Spleen (tissue), 11 donors: ENCODE data around the gene SATB1. TPM values are rescaled to one million over a fixed set of nuclear protein-coding genes. Genes with fewer than 3 reads are reported as not detected.
A peak's percentile ranks its signal among the peaks of the same experiment; 100 is the strongest.

Source experiments
- DNase-seq: peaks from one replicate; pipeline ENCODE4 v3.0.0-alpha.2; 2020
- H3K27ac ChIP-seq, 8 donors: fragments of 200-600 bp; sonication (generic) in 7 of 8; 1 replicate in 4 of 8; 2 replicates in 4 of 8; pipeline versions ENCODE4 v1.5.0 to v1.8.0; 2016 to 2021; ENCODE audit warnings: inconsistent platforms in 4 of 8, mild to moderate bottlenecking in 4 of 8, moderate library complexity in 1 of 8
- H3K27me3 ChIP-seq, 7 donors: fragments of 200-600 bp; sonication (generic) in 6 of 7; replicated peaks in 1 of 7; 1 replicate in 4 of 7; 2 replicates in 3 of 7; pipeline versions ENCODE4 v1.5.0 to v1.8.0; 2016 to 2021; ENCODE audit warnings: inconsistent platforms in 3 of 7, mild to moderate bottlenecking in 1 of 7
- H3K36me3 ChIP-seq, 6 donors: fragments of 200-600 bp; sonication (generic) in 5 of 6; 1 replicate in 4 of 6; 2 replicates in 2 of 6; pipeline versions ENCODE4 v1.5.0 to v1.8.0; 2016 to 2021; ENCODE audit warnings: inconsistent platforms in 2 of 6
- H3K4me1 ChIP-seq, 6 donors: fragments of 200-600 bp; sonication (generic) in 5 of 6; 1 replicate in 3 of 6; 2 replicates in 3 of 6; pipeline versions ENCODE4 v1.5.0 to v1.8.0; 2016 to 2021; ENCODE audit warnings: inconsistent platforms in 3 of 6
- H3K4me3 ChIP-seq, 8 donors: fragments of 200-600 bp; sonication (generic) in 7 of 8; 1 replicate in 4 of 8; 2 replicates in 4 of 8; pipeline versions ENCODE4 v1.5.0 to v1.8.0; 2016 to 2021; ENCODE audit warnings: inconsistent platforms in 4 of 8, mild to moderate bottlenecking in 4 of 8, moderate library complexity in 2 of 8
- H3K9me3 ChIP-seq, 8 donors: fragments of 200-600 bp; sonication (generic) in 7 of 8; 1 replicate in 4 of 8; 2 replicates in 4 of 8; pipeline versions ENCODE4 v1.5.0 to v1.8.0; 2016 to 2021; ENCODE audit warnings: inconsistent platforms in 4 of 8
- CTCF ChIP-seq, 11 experiments: fragments of 200-600 bp in 7 of 11; fragments of 450-650 bp in 4 of 11; sonication (generic) in 4 of 11; IDR thresholded peaks in 8 of 11; conservative IDR thresholded peaks in 3 of 11; 1 replicate in 7 of 11; 2 replicates in 4 of 11; pipeline versions ENCODE4 v1.4.0 to v1.8.0; 2016 to 2021; ENCODE audit warnings: antibody characterized with exemption in 11 of 11, inconsistent platforms in 4 of 11, mild to moderate bottlenecking in 1 of 11
- POLR2A ChIP-seq, 3 donors: fragments of 450-650 bp; IDR thresholded peaks; one replicate each; pipeline ENCODE4 v1.5.1; 2017; ENCODE audit warnings: antibody characterized with exemption in 3 of 3, mild to moderate bottlenecking in 1 of 3
- POLR2AphosphoS5 ChIP-seq, 3 donors: sonication (generic); formaldehyde crosslinking; IDR thresholded peaks; one replicate each; pipeline ENCODE4 v1.5.1; 2017; ENCODE audit warnings: antibody characterized with exemption in 3 of 3
- WGBS, 5 donors: extraction: QIAGEN DNeasy Blood & Tissue Kit in 3 of 5; methylation state at CpG; one replicate each; pipeline versions ENCODE4 v1.1.5 to v1.1.7; 2013 to 2018; 5-methylcytosine and 5-hydroxymethylcytosine counted together
- intact Hi-C: fragments of 100-400 bp; cut with DNase I; formaldehyde crosslinking; loops from one replicate; pipeline ENCODE4 v1.15.0; 2023; ENCODE audit warnings: low total_unique reads
- polyA plus RNA-seq, 3 donors: library from polyadenylated mRNA; stranded (reverse); fragments of 200-250 nt; gene quantifications; one replicate each; pipeline ENCODE4 v1.2.1, GENCODE V29; 2013
- total RNA-seq, 7 donors: library from RNA; depleted of rRNA in 3 of 7; stranded (reverse); fragments of >200 nt in 3 of 7; fragmentation: NEBNext Ultra II Directional in 4 of 7; extraction: Animal tissue kit (Norgen Biotek cat#: 25700) in 4 of 7; gene quantifications; one replicate each; pipeline versions ENCODE4 v1.1.0 to v1.2.1, GENCODE V29; 2016 to 2021
- donor health status: healthy with polysubstance abuse.
- donor health status: DM: no; HTN: no; CAD: no; lungs with moderate emphysema.
- donor health status: DM: no; HTN: no; CAD: no.
- donor health status: Bipolar disorder and iron deficiency.
- donor health status: healthy.
- donor health status: DM: no; HTN: no; CAD: no.
- donor health status: DM: yes; HTN: yes; CAD: no.

SATB1 gene
- total and polyA plus RNA-seq, 10 donors, result 11.7 to 104 (median 59.1) TPM

- no peak for TF ChIP-seq CTCF (IDR thresholded peaks at IDR 0.05 in 8 of 11, conservative IDR thresholded peaks at IDR 0.05 in 3 of 11)
- no peak for TF ChIP-seq POLR2A (IDR thresholded peaks at IDR 0.05)
- no peak for TF ChIP-seq POLR2AphosphoS5 (IDR thresholded peaks at IDR 0.05)
- Histone ChIP-seq H3K9me3 (no peaks in the 10 kb centered on the region), H3K27ac (no peak overlapping the region), H3K4me3 (no peak overlapping the region), H3K36me3 (peaks cover 0 to 45% (median 16%) of the 10 kb centered on the region in 6 donors), H3K27me3 (no peaks in the 10 kb centered on the region), H3K4me1 (peaks cover 0 to 25% (median 3%) of the 10 kb centered on the region in 6 donors)
- intact Hi-C loops, result no loop called here
- DNase-seq, result no peak
- WGBS, 5 donors, result 88 to 98% (median 94%) methylated on average over 1 of the region's 1 CpG
These were observed 26.7 kb downstream of the SATB1 start for GRCh38 chr3:18398448-18398847.

GRCh38 chr3:18396428-18396827 lies 28.7 kb downstream of the SATB1 start:
- TF ChIP-seq CTCF (IDR thresholded peaks at IDR 0.05 in 8 of 11, conservative IDR thresholded peaks at IDR 0.05 in 3 of 11), result no peak
- no peak for TF ChIP-seq POLR2AphosphoS5 (IDR thresholded peaks at IDR 0.05)
- no peak for TF ChIP-seq POLR2A (IDR thresholded peaks at IDR 0.05)

GRCh38 chr3:18394384-18394995 lies 30.6 kb downstream of the SATB1 start:
- WGBS, 5 donors, result 91 to 97% (median 93%) methylated on average over 12 of the region's 12 CpGs

More at GRCh38 chr3:18396428-18396827, 28.7 kb downstream of the SATB1 start:
- Histone ChIP-seq H3K27me3 (no peaks in the 10 kb centered on the region), H3K9me3 (no peaks in the 10 kb centered on the region), H3K27ac (no peak overlapping the region), H3K4me3 (no peak overlapping the region), H3K4me1 (peaks cover 0 to 7% (median 0%) of the 10 kb centered on the region in 6 donors), H3K36me3 (peaks cover 0 to 63% (median 16%) of the 10 kb centered on the region in 6 donors)
- 0 to 65% (median 0%) methylated on average over 1 of the region's 1 CpG for WGBS, 5 donors
- no peak for DNase-seq
- intact Hi-C loops, result no loop called here

More at GRCh38 chr3:18394384-18394995, 30.6 kb downstream of the SATB1 start:
- Histone ChIP-seq H3K27ac (no peak overlapping the region), H3K4me1 (peaks cover 0 to 12% (median 0%) of the 10 kb centered on the region in 6 donors), H3K9me3 (no peaks in the 10 kb centered on the region), H3K36me3 (peaks cover 0 to 63% (median 16%) of the 10 kb centered on the region in 6 donors), H3K27me3 (no peaks in the 10 kb centered on the region), H3K4me3 (no peak overlapping the region)
- TF ChIP-seq POLR2A (IDR thresholded peaks at IDR 0.05) (no peak), CTCF (IDR thresholded peaks at IDR 0.05 in 8 of 11, conservative IDR thresholded peaks at IDR 0.05 in 3 of 11) (no peak), POLR2AphosphoS5 (IDR thresholded peaks at IDR 0.05) (peak in 1 of 3 donors; percentile 10)
- intact Hi-C loops, result no loop called here
- DNase-seq, result no peak
